HG03457 (cell line): ENCODE results near the gene TRABD2B.

Experiments used
- ATAC-seq: cut with Tn5 transposase; IDR thresholded peaks from one replicate; pipeline ENCODE4 v1.9.1; 2021; ENCODE audit warnings: moderate number of reproducible peaks; ENCODE audit not compliant: unreplicated experiment

The TRABD2B gene

DNA sequence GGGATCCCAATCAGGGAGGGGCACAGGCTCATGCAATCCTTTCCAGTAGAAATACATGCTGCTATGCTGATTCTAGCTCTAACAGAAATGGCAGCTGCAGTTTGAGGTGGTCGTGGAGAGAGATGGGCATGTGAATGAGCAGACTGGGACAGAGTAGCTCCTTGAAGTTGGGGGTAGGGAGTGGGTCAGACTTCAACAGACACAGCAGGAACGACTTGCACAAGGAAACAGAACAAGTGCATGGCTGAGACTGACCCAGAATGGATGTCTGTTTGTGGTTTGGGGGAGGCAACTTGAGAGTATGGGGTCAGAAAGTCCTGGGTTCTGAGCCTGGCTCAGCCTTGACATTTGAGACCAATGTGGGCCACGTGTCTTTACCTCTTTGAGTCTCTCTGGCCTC lies 25.1 kb upstream of the TRABD2B start:
- ATAC-seq = no peak

DNA sequence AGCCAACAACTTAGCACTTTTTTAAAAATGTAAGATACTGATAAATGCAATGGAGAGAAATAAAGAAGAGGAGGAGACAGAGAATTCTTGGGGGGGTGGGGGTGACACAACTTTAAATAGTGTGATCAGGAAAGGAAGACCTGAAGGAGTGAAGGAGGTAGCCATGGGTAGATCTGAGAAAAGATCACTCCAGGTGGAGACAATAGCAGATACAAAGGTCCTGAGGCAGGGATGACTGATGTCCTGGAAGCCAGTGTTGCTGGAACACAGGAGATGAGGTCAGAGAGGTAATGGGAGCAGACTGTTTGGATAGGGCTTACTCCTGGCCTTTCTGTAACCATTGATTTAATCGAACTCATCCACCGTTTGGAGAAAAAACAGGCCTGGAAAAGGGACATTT lies 24.6 kb upstream of the TRABD2B start:
- no peak for ATAC-seq

DNA sequence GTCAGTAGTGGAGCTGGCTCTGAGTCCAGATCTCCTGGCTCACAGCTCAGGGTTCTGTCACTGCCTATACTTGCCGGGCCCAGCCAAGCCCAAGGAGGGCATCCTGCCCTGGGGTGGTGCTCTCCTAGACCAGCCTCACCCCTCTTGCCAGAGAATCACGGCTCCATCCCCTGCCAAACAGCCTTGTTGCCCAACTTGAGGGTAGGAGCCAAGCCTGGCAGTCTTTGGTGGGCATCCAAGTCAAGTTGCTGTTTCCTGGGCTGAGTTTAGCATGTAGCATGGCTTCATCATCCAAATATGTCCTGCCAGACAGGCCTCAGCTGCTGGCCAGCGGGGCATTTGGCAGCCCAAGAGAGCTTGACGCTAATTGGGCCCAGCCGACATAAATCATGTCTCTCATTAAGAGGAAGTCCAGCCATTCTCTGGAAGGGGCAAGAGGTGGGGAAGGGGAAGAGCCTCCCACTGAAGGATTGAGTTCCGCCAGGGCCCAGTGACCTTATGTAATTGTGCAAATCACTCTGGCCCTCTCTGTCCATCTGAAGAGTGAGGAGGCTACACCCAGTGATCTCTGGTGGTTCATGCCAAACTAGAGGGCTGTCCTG lies 22.6 kb upstream of the TRABD2B start:
- no peak for ATAC-seq

DNA sequence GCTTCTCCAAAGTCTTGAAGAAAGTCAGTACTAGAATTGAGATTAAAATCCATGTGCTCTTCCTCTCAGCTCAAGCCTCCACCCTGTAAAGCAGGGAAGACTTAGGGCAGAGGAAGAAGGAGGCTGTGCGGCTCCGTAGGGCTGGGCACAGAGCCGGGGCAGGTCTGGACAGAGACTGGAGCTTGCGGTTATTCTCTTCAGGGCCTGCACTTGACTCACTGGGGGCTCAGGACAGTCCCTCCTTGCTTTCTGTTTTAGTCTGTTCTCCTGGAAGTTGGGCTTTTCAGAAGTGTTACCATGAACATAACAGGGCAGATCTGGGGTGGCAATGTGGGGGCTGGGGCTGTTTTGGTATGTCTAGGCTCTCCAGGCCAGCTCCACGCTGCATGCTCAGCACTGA lies 21.6 kb upstream of the TRABD2B start:
- no peak for ATAC-seq

DNA sequence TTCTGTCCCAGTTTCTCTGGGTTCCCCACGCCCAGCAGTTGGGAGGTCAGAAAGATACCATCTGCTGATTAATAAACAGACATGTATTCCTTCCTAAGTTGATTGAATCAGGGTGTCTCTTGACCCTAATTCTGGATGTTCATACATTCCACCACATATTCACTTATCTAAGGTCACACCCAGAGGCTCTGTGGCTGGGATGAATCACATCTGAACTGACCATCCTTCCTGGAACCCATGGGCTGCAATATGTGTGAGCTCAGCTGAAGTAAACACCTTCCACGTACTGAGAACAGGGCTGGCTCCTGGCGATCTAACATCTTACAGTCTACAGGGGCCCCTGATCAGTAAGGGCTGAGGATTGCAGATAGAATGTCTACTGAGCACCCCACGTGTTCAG lies 20.5 kb upstream of the TRABD2B start:
- ATAC-seq = no peak

DNA sequence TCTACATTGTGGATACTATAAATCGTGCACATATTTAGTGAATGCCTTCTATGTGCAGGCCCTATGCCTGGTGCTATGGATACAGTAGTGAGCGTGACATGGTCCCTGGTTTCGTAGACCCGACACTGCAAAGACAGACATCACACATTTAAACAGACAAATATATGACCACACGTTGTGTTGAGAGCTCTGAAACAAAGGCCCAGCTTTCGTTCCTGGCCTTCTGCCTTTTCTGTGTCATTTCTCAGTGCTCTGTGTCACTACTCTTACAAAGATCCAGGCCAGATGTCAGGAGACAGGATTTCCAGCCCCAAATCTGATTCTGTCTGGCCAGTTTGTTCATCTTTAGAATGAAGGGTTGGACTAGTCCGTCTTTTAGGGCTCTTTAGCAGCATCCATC lies 19.3 kb upstream of the TRABD2B start:
- no peak for ATAC-seq

DNA sequence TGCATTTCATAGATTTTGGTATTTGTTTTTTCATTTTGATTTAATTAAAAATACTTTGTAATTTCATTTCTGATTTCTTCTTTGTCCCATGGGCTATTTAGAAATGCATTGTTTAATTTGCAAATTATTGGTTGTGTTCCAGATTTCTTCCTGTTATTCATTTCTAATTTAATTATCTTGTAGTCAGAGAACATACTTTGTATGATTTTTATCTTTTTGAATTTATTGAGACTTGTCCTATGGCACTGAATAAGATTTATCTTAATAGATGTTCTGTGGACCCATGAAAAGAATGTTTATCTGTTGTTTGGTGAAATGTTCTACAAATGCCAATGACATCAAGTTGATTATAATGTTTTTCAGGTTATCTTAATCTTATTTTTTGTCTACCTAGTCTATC lies 16.1 kb upstream of the TRABD2B start:
- no peak for ATAC-seq

DNA sequence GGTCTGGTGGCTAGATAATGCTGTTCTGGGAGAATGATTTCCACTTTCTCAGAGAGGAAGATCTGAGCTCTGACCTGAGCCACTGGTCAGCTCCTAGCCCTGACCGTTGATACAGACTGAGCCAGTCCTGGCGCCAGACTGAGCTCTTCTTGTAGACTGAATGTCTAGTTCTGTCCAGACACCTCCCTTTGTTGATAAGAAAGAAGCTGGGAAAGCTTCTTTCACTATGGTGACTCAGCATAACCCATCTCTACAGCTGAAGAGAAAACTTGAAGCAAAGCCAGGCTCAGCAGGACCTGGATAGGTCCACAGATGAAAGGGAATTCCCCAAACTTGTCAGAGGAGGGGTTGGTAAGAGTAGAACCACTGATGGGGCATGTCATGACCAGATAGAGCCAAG lies 9.9 kb upstream of the TRABD2B start:
- no peak for ATAC-seq

DNA sequence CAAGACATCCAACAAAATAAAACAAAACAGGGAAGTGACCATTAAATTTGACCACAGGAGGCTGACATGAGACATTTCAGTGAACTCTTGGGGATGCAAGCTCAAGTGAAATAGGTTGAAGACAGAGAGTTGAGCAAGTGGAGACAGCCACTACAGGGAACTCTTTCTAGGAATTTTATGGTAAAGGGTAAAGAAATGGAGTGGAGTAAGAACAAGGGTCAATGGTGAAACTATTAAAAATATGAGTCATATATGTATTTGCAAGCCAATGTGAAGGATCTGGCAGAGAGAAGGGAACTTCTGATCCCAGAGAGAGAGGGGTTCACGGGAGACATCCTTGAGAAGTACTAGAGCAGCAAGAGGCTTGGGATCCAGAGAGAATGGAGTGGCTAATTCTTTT lies 9.1 kb upstream of the TRABD2B start:
- ATAC-seq = no peak

DNA sequence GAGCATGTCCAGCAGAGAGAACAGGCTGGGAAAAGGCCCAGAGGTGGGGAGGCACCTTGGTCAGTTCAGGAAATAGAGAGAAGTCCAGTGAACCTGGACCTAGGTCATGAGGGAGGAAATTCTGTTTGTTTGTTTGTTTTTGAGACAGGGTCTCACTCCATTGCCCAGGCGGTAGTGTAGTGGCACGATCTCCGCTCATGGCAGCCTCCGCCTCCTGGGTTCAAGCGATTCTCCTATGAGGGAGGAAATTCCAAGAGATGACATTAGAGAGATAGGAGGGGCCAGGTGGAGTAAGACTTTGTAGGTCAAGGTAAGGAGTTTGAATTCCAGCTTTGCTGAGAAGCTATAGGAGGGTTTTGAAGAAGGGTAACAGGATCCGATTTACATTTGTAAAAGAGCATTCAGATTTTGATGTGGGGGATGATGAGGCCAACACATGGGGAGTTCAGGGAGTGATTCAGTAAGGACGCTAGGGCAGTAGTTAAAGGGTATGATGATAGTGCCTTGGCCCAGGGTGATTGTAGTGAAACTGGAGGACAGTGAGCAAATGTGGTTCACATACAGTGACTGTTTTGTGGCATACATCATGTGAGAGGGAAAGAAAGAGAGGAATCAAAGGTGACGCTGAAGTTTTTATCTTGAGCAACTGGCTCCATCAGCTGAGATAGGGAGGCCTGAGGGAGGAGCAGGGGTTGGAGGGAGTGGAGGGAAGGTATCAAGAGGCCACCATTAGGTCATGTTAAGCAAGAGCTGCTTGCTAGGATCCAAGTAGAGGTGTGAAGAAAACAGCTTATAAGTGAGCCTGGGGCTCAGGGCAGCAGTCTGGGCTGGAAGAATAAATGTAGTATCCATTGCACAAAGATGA lies 8.3 kb upstream of the TRABD2B start:
- no peak for ATAC-seq

DNA sequence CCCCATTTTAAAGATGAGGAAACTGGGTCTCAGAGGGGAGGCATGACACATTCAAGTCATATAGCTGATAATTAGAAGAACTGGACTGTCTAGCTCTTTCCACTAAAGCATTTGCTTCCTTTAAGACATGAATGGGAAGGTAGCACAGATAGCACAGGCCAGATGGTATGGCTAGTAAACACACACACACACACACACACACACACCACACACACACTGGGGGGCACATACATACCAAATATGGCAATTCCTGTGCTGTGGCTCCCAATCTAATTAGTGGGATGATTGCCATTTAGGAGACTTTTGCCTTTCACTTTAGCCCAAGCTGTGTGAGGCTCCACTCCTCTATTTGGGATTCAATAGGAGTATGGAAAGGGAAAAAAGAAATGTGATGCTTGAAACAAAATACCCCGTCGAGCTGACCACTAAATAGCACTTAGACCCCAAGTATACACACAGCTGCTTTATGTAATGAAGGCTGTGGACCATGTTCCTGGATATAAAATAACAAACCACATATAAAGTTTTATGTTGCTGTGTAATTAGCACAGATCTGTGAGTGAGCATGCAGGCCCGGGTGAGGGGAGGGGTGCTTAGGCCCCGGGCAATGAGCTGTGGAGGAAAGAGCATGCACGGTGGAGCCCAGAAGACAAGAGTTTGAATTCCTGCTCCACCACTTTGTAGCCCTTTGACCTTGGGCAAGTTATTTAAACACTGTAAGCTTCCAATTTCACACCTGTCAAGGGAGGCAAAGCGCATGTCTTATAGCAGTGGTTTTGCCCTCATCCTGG lies 6.8 kb upstream of the TRABD2B start:
- ATAC-seq = no peak

DNA sequence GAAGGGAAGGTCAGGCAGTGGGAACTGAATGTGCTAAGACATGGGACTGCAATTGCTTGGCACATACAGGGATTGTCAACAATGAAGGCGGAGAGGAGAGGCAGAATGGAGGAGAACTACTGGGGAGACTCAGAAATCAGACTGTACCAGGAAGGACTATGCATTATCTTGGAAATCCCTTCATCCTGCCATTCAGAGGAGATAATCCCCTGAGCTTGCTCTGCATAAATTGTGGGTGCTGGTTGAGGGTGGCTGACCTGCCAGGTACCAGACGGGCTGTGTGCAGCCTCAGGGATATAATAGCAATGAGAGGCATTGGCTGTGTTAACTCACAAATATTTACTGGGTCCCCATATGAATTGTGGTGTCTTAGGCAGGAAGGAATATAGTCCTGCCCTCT lies 5.0 kb upstream of the TRABD2B start:
- no peak for ATAC-seq

DNA sequence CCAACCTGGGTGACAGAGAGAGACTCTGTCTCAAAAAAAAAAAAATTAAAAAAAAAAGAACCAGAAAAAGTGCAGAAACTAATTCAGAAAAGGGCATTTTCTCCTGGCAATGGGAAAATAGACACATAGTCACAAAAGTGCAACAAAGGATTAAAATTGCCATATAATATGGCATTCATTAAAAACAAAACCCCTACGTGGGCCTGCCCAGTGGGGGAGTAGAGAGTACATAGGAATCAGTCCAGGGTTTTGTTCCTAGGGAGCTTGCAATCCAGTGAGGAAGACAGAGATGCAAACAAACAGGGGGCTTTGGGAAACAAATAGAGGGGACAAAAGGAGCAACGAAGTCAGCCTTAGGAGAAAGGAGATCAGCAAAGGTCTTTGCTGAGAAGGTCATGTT lies 4.5 kb upstream of the TRABD2B start:
- no peak for ATAC-seq

DNA sequence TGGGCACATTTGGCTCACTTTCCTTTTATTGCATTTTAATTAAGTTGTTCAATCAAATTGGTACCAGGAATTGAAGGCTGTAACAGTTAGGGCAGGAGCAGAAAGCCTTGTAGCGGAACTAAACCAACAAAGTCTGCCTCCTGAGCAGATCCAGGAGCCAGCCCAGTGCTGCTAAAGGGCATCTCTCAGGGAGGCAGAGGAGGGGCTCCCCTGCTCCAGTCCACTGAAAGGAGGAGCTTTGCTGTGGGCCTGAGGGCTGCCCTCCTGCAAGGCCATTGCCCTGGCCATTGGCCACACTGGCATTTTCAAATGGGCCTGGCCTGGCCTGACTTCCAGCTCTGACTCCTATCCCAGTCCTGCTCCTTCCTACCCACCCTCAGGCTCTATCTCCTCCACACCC lies 3.7 kb upstream of the TRABD2B start:
- no peak for ATAC-seq

DNA sequence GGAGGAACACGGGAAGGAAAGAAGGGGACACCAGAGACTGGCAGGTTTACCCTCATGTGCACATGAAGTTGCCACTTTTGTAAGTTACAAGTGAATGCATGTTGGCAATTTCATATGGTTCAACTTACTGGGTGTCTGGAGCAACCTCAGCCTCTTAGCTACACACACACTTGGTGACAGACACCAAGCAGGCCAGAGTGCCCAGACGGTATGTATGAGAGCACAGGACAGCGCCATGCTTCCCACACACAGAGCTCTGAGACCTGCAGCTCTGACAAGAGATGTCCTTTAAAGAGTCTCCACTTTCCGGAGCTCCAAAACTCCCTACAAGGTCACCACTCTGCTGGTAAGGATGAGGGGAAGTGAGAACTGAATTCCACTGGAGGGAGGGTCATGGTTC lies 1.9 kb upstream of the TRABD2B start:
- ATAC-seq = no peak

DNA sequence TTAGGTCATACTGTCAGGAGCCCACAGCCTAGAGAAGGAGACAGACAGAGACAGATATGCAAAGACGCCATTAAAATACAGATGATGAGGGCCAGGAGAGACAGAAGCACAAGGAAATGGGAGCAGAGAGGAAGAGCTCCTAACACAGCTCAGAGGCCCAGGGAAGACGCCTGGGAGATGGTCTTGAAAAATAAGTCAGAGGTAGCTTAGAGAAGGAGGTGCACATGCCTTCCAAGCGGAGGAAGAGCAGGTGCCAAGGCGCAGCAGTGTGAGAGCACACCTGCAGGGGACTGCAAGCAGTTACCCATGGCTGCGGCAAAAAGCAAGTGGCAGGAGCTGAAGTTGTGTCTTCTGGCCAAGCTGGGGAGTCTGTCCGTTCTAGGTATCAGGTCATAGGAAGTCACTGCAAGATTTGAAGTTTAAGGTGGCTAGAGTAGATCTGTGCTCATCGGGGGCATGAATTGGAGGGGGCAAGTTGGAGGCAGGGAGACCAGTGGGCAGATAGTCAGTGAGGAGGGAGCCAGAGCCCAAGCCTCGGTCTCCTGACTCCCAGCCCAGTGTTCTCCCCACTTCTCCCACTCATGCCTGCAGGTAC lies 1.3 kb upstream of the TRABD2B start:
- no peak for ATAC-seq

DNA sequence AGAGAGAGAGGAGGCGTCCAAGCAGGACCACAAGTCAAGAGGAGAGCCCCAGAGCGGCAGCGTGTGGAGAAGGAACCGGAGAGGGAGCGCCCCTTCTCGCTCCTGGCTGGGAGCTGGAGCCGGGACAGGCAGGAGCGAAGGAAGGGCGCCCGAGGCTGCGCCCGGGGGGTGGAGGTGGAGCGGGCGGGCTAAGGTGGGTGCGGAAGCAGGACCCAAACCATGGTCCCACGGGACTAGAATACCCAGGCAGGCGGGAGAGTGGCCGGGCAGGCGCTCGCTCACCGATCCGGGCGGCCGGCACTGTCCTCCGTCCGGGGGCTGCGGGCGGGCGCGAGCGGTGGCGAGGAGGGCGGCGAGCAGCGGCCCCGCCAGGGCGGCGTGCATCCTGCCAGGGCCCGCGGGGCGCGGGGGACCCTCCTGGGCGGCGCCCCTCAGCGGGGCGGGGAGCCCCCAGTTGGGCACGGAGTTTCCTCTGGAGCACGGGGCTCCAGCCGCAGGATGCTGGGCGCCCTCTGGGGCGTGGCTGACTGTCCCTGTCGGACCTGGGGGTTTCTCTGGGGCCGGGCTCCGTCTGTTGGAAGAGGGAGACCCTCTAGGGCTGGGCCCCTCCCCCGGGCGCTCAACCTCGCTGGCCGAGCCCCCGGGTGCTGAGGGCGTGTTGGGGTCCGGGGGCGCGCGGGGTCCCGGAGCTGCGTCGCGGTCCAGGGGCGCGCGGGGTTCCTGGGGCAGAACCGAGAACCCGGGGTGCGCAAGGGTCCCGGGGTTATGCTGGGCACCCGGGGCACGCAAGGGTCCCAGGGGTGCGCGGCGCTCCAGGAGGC lies 569 bp downstream of the TRABD2B start:
- ATAC-seq = no peak

DNA sequence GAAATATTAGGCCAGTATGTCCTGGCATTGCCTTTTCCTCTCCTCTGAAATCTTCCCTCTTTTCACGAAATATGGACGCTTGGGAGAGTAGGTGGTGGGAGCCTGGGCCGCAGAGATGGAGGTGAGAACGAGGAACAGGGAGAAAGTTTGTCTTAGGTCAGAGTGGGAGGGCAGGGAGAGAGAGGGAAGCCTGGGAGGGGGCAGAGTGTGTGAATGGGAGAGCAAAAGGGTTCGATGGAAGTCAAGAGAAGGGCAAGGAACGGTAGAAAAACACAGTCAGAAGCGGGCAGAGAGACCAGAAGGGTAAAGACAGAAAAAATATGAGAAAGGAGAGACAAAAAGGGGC lies 1.2 kb downstream of the TRABD2B start:
- ATAC-seq = no peak

DNA sequence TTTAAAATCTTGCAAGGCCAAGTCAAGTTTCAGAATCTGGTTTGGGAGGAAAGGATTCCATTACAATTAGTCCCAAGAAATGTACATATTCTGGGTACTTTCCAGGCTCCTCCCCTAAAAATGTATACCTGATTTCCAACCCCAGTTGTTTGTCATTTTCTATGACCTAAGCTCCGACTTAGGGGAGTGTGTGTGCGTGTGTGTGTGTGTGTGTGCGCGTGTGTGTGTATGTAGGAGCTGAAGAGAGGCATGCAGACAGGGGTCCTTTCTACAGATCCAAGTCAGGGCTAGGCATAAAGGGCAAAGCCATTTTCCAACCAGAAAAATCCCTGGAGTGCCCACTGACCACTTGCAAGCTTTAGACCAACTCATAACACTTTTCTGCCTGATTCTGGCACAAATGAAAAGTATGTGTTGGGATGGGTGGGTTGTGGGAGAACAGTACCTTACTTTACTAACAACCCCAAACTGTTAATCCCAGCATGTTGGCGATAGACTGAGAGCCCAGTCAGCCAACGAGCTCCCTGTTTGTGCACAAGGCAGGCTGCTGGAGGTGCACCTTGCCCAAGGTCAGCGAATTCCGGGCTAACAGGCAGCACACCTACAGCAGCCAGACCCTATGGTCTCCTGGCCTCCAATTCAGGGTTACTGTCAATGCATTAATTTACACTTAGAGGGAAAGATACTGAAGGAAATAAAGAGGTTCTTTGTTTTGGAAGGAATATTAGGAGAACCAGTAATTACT lies 1.7 kb downstream of the TRABD2B start:
- no peak for ATAC-seq
